H1 (cell line): ENCODE data around the gene ALK.

Experiments used
- BACH1 ChIP-seq: IDR thresholded peaks from 2 replicates; pipeline ENCODE4 v1.6.1; 2012; ENCODE audit warnings: low read length, improper control_type of control experiment
- CTCF ChIP-seq, 3 experiments: IDR thresholded peaks; 1 replicate in 2 of 3; 2 replicates in 1 of 3; pipeline versions ENCODE4 v1.5.1 to v1.6.1; 2011; ENCODE audit warnings: low read length in 3 of 3, mild to moderate bottlenecking in 3 of 3, inconsistent platforms in 2 of 3, low read depth in 1 of 3, moderate library complexity in 1 of 3; ENCODE audit not compliant: insufficient read depth in 1 of 3; ENCODE audit errors: control extremely low read depth in 1 of 3
- EZH2 ChIP-seq: fragments of 200-600 bp; sonication (generic); IDR thresholded peaks from 2 replicates; pipeline ENCODE4 v1.7.1; 2012; ENCODE audit warnings: low read depth, mild to moderate bottlenecking, moderate library complexity, low read length, inconsistent platforms; ENCODE audit not compliant: severe bottlenecking
- HDAC6 ChIP-seq: IDR thresholded peaks from one replicate; pipeline ENCODE4 v1.7.1; 2012; ENCODE audit warnings: low read depth, mild to moderate bottlenecking, inconsistent platforms, low read length, moderate library complexity
- NANOG ChIP-seq: IDR thresholded peaks from 2 replicates; pipeline ENCODE4 v1.6.1; 2011; ENCODE audit warnings: low read length, low read depth, mild to moderate bottlenecking, inconsistent platforms; ENCODE audit not compliant: insufficient read depth, poor library complexity, severe bottlenecking
- POLR2A ChIP-seq, 2 experiments: IDR thresholded peaks; 1 replicate in 1 of 2; 2 replicates in 1 of 2; pipeline ENCODE4 v1.6.1; 2011; ENCODE audit warnings: low read depth in 2 of 2, low read length in 2 of 2, mild to moderate bottlenecking in 2 of 2; ENCODE audit errors: control extremely low read depth in 1 of 2
- RAD21 ChIP-seq, 2 experiments: IDR thresholded peaks in 1 of 2; conservative IDR thresholded peaks in 1 of 2; 2 replicates each; pipeline ENCODE4 v1.6.1; 2011; ENCODE audit warnings: low read depth in 2 of 2, low read length in 2 of 2, improper control_type of control experiment in 1 of 2, inconsistent platforms in 1 of 2, mild to moderate bottlenecking in 1 of 2, moderate library complexity in 1 of 2
- RNF2 ChIP-seq: fragments of 200-900, 300-1000 bp; sonication (generic); IDR thresholded peaks from 2 replicates; pipeline ENCODE4 v1.7.1; 2016; ENCODE audit warnings: borderline replicate concordance, low read depth, mild to moderate bottlenecking, antibody characterized with exemption, low read length; ENCODE audit not compliant: poor library complexity, severe bottlenecking; ENCODE audit errors: missing control alignments
- SRF ChIP-seq: IDR thresholded peaks from 2 replicates; pipeline ENCODE4 v1.6.1; 2011; ENCODE audit warnings: mild to moderate bottlenecking, low read depth, low read length, moderate library complexity
- TAF1 ChIP-seq: IDR thresholded peaks from 2 replicates; pipeline ENCODE4 v1.6.1; 2011; ENCODE audit warnings: mild to moderate bottlenecking, low read depth, low read length

GRCh38 chr2:29966266-29966665 lies 44.9 kb upstream of the ALK start:
- TF ChIP-seq POLR2A (IDR thresholded peaks at IDR 0.05; ENCODE audit: control extremely low read depth in 1 of 2, low read depth in 2 of 2, low read length in 2 of 2) (no peak), SRF (no peak), EZH2 (no peak), TAF1 (no peak), CTCF (IDR thresholded peaks at IDR 0.05; ENCODE audit: control extremely low read depth in 1 of 3, insufficient read depth in 1 of 3, low read depth in 1 of 3, low read length in 3 of 3) (no peak), RAD21 (IDR thresholded peaks at IDR 0.05 in 1 of 2, conservative IDR thresholded peaks at IDR 0.05 in 1 of 2; ENCODE audit: low read depth in 2 of 2, low read length in 2 of 2) (no peak), RNF2 (no peak), HDAC6 (no peak), NANOG (no peak), BACH1 (no peak)
